ENCODE data around the gene DDB1.

The DDB1 gene

DNA sequence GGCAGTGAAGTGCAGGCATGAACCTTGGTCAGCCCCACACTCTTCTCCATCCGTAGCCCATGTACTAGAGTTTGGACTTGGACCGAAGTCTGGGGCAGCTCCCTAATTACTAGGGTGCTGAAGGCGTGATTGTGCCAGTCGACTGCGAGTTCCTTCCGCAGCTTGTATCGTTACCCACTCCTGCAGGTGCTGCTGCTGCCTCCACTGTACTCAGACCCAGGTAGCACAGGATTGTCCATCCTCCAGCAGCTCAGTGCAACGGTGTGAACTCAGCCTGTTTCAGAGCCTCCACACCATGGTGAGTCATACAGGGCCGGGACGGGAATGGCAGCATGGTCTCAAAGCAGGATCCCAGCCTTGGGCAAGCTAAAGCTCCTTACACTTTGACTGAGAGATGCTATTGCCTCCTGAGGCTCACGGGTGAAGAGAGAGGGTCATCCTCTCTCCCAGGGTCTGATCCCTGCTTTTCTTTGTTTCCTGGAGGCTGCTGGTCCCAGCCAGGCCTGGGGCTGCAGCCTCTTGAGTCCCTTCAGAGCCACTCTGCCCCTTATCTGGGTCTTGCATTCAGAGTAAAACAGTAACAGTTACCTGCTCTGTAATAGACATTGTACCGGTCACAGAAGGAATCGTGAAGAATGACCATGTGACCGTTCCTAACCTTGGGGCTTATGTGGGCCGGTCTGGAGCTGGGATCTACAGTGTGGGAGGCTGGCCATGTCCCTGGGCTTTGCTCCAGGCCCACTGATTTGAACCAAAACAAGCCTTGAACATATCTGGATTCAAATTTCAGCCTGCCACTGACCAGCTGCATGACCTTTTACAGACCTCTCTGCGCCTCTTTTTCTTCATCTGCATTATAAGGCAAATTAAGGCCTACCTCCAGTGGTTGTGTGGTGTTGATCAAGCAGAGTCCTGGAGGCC is 1.8 kb upstream of the DDB1 start:
- DNase-seq = no peak

DNA sequence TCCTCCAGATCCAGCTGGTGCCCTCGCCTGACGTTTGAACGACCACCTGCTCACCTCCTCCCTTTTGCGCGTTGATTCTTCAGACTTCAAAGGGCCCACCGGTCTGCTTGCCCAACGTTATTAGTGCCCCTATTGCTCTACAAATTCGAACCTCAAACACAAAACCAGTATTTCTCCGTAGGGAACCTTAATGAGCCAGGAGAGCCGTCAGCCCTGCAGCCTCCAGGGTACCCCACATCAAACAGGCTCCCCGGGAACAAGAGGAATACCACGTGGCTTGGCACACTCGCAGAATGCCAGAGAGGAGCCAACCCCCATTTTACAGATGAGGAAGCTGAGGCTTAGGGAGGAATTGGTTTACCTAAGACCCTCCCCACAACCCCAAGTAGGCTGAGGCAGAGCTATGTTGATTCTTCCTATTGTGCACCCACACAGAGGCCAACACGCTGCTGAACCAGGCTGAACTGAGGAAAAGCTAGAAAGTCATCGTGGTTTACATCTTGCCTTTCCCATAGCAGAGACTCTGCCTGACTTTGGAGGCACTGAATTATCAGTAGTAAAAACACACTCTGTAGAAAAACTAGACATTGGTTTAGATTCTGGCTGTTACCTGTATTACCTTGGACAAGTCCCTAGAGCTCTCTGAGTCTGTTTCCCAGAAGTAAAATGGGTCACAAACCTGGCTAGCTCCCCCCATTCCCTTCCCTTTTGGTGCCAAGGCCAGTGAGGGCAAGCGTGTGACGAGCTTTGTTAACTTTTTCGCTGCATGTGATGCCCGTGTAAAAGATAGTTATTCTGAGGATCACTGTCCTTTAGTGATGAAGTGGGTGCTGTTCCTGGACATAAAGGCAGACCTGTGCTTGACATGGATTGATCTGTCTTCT is 887 bp upstream of the DDB1 start:
- DNase-seq = no peak

DNA sequence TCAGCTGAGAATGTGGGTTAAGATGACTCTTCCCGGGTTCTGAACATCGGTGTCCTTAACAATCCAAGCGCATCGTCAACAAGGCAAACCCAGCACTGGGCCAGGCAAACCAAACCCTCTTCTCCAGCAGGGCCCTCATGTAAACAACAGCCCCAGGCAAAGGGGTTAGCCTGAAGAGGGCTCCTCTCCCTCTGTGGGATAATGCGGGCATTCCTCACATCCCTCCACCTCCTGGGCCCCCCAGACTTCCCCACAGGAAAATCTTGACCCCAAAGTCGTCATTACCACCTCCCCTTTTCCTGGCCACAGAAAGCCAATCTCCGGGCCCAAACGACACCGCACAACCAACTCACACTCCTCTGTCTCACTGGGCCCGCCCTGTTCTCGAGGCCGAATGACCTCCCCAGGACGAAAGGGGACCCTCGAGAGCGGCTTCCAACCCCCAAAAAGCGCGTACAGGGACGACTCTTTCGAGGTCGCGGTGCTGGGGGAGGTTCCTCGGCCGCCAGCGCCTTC is 566 bp downstream of the DDB1 start:
- no peak for DNase-seq

DNA sequence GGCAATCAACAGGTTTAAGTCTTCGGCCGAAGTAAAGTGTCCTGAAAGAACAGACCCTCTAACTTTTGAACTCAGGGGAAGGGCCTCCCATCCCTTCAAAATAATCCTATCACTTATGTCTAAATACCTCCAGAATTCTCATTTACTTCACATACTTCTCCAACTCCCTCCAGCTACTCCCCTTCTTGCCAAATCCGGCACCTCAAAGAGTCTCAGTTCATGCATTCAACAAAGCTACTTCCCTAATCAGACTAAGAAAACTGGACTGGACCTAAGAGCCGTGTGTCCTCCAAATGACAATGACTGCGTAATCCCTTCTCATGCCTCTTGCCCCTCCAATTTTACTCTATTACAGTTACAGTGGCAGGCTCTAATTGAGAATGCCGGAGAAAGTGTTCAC is 1.3 kb downstream of the DDB1 start:
- DNase-seq = no peak

DNA sequence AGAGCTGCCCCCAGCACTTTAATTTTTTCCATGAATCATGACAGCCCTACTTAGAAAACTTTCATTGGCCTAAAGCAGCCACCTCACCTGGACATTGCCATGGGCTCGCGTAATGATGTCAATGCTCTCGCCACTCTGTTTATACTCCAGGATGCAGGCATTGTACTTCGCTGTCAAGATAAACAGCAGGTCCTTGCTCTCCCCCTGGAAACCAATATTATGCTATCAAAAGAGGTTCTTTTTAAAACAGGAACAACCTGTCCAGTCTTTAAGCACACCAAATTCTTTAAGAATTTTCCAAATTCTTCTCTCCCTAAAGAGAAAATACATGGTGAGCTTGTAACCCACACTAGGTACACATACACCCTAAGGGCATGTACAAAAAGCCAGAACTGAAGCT is 3.0 kb downstream of the DDB1 start:
- DNase-seq = no peak

DNA sequence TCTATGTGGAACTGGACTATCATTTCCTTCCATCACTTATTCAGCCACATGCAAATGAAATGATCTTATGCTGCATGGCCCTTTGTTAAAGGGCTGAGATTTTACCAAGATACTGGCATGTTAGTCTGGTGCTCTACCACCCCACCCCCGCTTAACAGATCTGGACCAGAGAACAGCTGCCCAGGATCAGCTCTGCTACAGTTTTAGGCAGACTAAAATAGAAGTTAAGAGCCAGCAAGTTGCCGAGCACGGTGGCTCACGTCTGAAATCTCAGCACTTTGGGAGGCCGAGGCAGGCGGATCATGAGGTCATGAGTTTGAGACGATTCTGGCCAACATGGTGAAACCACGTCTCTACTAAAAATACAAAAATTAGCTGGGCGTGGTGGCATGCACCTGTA is 4.6 kb downstream of the DDB1 start:
- DNase-seq = no peak

DNA sequence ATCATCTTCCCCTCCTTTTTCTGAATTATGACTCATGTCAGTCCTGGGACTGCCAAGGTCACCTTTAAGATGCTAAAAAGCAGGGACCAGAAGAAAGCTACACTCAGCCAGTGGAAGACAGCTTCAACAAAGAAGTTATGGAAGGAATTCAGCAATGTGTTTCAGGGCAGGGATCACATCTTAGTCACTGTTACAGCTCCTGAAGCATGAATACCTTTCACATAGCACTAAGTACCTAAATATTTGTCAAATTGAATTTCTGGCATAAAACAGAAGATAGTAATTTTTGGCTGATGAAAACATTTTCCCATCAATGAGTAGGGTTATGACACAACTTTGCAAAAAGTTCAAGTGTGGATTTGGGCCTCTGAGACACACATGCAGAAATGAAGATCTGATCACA is 5.2 kb downstream of the DDB1 start:
- DNase-seq = no peak

DNA sequence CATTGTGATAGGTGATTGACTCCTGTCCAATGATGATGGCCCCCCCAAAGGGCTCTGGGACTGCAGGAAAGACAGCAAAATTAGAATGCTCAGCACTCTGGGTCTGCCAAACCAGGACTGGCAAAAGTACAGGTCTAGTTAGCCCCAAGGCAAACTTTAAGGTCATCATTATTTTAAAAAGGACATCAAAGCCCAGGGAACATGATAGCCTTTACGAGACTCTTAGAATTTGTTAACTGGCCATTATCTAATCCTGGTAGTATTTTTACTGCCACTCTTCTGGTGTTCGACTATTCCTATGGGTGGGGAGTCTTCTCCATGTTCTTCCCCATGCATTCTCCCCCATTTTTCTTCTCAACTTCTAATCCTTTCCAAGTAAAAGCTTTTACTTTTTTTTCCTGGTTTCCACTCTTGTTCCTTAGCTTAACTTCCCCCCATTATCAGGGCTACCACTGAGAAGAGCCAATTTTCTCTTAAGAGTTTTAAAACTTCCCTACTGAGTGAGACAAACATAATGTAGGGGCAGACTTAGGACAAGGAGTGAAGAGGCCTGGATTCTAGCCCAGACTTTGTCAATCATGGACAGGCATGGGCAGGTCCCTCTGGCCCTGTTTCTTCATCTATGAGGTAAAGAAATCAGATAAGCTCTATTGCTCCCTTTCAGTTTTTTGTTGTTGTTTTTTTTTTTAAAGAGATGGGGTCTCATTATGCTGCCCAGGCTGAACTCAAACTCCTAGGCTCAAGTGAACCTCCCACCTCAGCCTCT is 7.1 kb downstream of the DDB1 start:
- no peak for DNase-seq

DNA sequence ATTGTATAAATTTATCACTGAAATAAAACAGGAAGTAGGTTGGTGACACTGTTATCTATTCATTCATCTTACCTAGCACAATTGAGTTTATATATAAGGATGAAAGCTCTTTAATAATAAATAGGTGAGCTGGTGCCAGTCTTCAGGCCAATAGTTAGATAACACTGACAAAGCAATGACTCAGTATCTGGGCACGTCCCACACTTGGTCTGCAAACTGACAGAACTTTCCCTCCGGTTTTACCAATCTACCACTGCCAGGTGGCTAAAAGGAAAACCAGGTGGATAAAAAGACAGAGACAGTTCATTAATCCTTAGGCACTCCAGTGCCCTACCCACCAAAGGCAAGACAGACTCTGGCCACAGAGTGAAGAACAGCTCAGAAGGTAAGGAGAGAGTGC is 17.6 kb downstream of the DDB1 start:
- no peak for DNase-seq

DNA sequence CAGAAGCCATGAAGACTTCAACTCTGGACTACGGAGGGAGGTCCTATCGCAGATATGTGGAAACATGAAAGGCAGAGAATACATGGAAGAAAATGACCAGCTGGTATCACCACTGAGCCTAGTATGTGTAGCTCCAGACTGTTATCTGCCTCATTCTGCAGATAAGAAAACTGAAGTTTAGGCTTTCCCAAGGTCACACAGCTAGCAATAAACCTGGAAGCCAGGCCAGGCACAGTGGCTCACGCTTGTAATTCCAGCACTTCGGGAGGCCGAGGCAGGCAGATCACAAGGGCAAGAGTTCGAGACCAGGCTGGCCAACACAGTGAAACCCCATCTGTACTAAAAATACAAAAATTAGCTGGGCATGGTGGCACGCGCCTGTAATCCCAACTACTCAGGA is 22.2 kb downstream of the DDB1 start:
- no peak for DNase-seq

DNA sequence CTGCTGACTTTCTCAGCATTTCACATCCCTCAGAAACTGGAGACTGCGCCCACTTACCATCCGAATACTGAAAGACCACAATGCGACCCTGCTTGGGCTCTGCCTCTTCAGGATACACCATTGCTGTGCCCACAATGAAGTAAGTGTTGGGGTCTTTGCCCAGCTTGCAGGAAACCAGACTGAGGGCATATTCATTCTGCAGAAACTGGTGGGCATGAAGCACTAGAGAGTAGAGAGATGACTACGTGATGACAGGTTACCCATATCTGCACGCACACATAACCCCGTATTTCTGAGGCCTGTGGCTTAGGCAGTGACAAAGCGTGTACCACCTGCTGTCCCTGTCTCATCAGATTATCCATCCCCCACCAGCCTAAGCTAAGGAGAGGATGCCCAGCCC is 23.2 kb downstream of the DDB1 start:
- DNase-seq = no peak

DNA sequence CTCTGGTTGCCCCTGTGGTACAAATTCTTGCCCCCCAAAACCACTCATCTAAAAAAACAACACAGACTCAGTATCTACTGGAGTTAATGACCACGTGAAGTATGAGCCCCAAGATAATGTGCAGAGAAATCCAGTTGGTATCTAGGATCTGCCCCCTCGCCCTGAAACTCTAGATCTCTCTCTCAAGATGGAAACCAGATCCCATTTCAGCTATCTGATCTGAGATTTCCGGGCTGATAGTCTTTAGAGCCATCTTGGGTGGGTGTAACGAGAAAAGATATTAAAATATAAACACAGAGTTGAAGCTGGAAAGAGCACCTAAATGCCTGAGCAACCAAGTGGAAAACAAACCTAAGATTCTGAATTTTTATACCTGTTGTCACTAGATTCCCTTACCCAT is 23.8 kb downstream of the DDB1 start:
- DNase-seq = no peak

DNA sequence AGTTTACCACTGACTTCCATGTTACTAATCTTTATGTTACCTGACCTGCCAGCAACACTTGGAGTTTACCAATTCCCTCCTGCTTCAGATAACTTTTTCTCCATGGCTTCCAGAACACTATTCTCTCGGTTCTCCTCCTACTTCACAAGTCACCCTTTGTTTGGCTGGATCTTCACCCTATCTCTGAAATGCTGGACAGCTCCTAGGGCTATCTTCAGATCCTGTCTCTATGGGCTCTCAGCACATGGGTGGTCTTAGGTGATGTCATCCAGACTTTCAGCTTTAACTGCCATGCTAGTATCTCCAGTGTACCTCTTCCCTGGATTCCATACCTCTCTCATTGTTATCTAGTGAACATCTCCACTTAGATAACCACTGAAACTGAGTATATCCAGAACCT is 25.6 kb downstream of the DDB1 start:
- no peak for DNase-seq

DNA sequence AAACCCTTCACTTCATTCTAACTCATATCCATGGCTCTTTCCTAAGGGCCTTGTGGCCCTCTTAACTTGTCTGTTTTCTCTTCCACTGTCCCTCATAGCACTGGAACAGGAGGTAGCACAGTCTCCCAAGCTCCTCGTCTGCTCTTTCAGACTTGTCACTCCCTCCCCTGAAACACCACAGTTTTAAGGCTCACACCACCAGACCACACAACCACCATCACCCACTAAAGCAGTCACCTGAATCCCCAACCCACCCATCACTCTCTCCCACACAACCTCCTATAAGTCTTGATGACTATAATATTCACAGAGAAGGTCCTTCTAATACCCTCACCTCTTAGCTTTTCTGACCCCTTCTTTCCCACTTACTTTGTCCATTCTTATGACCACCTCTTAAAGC is 26.7 kb downstream of the DDB1 start:
- DNase-seq = no peak

DNA sequence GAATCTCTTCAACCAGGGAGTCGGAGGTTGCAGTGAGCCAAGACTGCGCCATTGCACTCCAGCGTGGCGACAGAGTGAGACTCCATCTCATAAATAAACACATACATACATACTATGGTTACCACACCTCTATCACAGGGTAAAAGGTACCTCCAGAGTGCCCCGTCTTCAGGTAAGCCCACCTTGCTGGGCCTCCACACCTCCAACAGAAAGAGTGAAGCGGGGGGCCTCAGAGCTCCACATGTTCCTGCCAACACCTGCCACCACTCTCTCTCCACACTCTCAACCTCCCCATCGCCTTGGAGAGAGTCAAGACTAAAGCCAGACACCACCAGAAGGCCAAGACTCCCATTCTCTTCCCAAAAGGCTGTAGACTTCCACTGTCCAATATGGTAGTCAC is 27.5 kb downstream of the DDB1 start:
- DNase-seq = no peak

DNA sequence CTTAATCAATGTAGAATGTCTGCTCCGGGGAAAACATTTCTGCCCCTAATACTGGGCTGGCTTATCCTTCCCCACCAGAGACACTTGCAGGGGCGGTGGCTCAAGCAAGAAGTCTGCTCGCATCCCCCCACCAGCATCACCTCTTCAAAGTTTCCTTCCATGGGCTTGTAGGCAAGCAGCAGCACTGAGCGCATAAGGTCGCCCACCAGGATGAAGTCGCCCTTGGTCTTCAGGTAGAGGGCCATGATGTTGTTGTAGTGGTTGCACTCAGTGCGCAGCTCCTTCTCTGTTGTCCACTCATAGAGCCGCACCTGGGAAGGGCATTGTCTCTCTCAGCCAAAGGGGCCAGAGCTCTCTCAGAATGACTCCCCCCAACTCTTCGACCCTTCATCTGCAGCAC is 29.2 kb downstream of the DDB1 start:
- no peak for DNase-seq

DNA sequence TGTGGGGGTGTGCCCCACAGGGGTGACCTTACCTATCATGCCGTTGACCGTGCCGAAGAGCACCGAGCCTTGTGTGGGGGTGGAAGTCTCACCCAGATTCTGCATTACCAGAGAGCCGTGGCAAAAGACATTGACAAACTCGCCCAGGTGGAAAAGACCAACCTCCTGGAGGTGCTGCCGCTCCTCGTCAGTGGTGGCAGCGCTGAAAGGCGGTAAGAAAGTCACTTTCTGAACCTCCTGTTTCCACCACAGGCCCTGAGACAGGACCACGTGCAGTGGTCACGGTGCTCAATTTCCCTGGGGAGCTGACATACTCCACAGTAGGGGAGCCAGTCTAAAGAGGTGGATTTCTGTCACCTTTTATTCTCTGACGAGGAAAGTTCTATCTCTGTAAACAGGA is 30.4 kb downstream of the DDB1 start:
- DNase-seq = no peak

DNA sequence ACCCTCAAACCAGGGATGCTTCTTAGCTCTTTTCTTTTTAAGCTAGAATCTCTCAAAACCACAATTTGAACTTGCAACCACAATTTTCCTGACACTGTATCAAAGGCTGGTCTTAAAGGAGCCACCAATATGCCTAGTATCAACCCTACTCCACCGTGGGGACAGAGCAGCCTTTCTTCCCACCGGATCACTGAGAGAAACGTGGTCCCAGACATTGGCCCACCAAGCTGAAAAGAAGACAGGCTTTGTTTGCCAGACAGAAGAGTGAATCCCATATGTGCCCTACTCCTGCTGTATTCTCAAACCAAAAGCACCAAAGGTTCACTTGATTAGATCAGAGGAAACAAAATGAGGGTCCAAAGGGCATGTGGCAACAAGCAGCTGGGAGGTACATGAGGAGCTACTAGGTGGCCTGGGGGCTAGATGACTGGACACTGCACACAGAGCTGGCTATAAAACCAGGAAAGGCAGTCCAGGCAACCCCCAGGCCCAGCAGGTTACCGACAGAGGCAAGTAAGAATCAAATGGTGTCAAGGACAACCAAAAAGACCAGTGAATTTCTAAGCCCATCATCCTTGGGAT is 34.2 kb downstream of the DDB1 start:
- no peak for DNase-seq

DNA sequence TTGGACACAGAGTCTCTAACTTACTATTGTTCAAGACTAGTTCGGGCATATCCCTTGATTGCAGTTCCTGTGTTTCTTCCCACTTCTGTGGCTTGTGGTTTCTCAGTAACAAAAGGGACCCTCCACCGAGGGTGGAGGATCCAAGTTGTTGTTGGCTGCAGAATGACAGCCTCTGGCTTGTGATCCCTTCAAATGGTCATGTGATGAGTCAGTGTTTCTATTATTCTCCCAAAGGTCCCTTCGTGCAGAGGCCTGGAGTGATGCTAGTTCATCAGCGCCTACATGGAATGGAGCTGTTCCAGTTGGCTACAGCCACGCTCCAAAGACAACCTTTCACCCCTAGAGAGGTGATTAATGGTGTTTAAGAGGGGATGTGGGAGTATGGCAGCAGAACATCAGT is 35.2 kb downstream of the DDB1 start:
- no peak for DNase-seq

DNA sequence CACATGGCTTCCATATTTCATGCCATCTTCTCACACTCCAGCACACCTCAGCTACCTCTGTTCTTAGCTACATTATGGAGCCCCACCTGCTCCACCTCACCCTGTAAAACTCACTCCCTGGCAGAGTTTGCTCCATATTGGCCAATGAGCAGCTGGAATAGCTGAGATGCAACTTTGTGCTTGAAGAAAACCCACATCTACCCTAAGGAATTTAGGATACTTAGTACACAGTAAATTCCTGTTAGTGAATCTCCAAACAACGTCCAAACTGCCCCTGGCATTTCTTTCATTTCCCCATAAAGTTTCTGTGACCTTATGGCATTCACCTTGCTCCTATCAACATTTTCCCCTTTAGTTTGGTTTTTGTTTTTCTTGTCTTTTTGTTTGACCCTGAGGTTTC is 35.6 kb downstream of the DDB1 start:
- no peak for DNase-seq

DNA sequence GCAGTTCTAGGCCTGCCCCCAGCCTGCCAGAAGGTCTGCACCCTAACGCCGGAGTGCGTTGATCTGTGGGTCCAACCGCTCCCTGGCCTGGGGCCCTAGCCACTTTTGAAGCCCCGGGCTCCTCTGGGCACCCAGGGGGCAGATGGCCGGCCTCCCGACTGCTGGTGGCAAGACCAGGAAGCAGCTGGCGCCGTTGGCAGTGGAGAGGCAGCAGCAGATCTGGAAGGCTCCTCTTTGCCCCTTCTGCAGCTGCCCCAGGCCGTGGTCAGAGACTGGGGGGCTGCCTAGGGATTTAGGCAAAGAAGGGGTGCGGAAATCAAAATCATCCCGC is 37.3 kb downstream of the DDB1 start:
- no peak for DNase-seq

DNA sequence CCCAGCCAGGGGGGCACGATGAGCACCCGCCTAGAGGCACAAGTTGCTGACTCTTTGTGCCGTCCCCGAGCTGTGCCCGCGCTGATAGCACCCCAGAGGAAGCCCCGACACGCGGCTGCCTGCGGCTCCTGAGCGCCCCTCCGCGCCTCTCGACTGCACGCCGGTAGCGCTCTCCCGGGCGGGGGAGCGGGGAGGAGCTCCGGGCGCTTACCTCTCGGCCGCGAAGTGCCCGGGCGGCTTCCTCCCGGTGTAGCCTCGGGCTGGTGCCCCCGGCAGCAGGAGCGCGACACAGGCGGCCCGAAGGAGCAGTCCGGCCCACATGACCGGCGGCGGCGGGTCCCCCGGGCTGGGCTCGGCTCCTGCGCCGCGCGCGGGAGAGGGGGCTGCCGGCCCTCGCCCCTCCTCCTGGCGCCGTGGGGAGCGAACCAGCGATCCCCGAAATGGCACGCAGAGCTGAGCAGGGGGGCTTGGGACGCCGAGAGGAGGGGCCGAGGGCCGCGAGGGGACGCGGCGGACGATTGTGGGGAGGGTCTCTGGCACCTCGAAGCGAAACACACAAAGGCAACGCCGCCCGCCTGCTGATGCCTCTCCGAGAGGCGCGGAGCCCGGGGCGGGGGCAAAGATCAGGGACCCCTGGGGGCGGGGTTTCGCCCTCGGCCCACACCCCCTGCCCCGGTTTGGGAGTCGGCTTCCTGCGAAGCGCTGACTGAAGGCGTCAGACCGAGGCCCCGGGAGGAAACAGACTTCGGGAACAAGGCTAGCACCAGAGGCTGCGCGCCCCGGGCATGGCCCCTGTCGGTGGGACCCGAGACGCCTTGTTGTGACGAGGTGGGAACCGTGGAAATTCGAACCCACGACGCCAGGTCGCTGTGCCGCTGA is 37.9 kb downstream of the DDB1 start, which contains the start of gene VWCE:
VWCE (minus strand) TSS at position 600 of the 879 bp plus-strand sequence; CDS start at position 321, 279 bp downstream.
- peak; percentile 39 to 54 for DNase-seq

Data from CD4-positive, alpha-beta T cell treated with Interferon alpha-2 for 1 hour (primary cell).